Hepatocyte (in vitro differentiated cells): Measurements from ENCODE around the gene SLC4A7. TPM values are rescaled to one million over a fixed set of nuclear protein-coding genes. Genes with fewer than 3 reads are reported as not detected.
A peak's percentile ranks its signal among the peaks of the same experiment; 100 is the strongest.
"Not testable (repeated sequence)": the region's sequence is repeated elsewhere in the genome, so short reads cannot be mapped to it uniquely, and the experiment has no call there.

Experiments
- DNase-seq: peaks from one replicate; pipeline ENCODE4 v3.0.0-alpha.2; 2016; ENCODE audit warnings: low spot score
- H2AFZ ChIP-seq: fragments of 200-600 bp; sonication (generic); 2 replicates; pipeline ENCODE4 v1.6.0; 2016; ENCODE audit warnings: antibody characterized with exemption, mild to moderate bottlenecking
- H3K27ac ChIP-seq: fragments of 200-600 bp; sonication (generic); 2 replicates; pipeline ENCODE4 v1.5.1; 2016; ENCODE audit warnings: mild to moderate bottlenecking
- H3K27me3 ChIP-seq: fragments of 200-600 bp; sonication (generic); 2 replicates; pipeline ENCODE4 v1.6.1; 2016
- H3K36me3 ChIP-seq: fragments of 200-600 bp; sonication (generic); replicated peaks from 2 replicates; pipeline ENCODE4 v1.5.1; 2016; ENCODE audit warnings: low read depth; ENCODE audit not compliant: insufficient read depth
- H3K4me1 ChIP-seq: fragments of 200-600 bp; sonication (generic); 2 replicates; pipeline ENCODE4 v1.5.1; 2016; ENCODE audit warnings: mild to moderate bottlenecking, moderate library complexity; ENCODE audit not compliant: insufficient read depth
- H3K4me2 ChIP-seq: fragments of 200-600 bp; sonication (generic); 2 replicates; pipeline ENCODE4 v1.6.0; 2016
- H3K4me3 ChIP-seq: fragments of 200-600 bp; sonication (generic); 2 replicates; pipeline ENCODE4 v1.5.1; 2016; ENCODE audit warnings: mild to moderate bottlenecking
- H3K79me2 ChIP-seq: fragments of 200-600 bp; sonication (generic); 2 replicates; pipeline ENCODE4 v1.6.0; 2017; ENCODE audit warnings: mild to moderate bottlenecking
- H3K9me2 ChIP-seq: fragments of 200-600 bp; sonication (generic); replicated peaks from 2 replicates; pipeline ENCODE4 v1.6.0; 2017; ENCODE audit warnings: mild to moderate bottlenecking; ENCODE audit not compliant: insufficient read depth
- H3K9me3 ChIP-seq: fragments of 200-600 bp; sonication (generic); 2 replicates; pipeline ENCODE4 v1.5.1; 2016; ENCODE audit warnings: low read depth, mild to moderate bottlenecking
- H4K20me1 ChIP-seq: fragments of 200-600 bp; sonication (generic); 2 replicates; pipeline ENCODE4 v1.6.0; 2016; ENCODE audit warnings: mild to moderate bottlenecking; ENCODE audit not compliant: insufficient read depth, poor library complexity, severe bottlenecking
- EZH2 ChIP-seq: fragments of 200-600 bp; sonication (generic); IDR thresholded peaks from 2 replicates; pipeline ENCODE4 v1.6.1; 2016; ENCODE audit warnings: antibody characterized with exemption, mild to moderate bottlenecking, borderline replicate concordance
- EZH2phosphoT487 ChIP-seq: fragments of 200-600 bp; sonication (generic); IDR thresholded peaks from one replicate; pipeline ENCODE4 v1.6.1; 2018; ENCODE audit warnings: antibody characterized with exemption, mild to moderate bottlenecking, low read depth, moderate library complexity; ENCODE audit not compliant: unreplicated experiment, severe bottlenecking
- WGBS: methylation state at CpG from one replicate; pipeline ENCODE4 v1.1.6; 2016; ENCODE audit warnings: low lambda C conversion rate; ENCODE audit errors: missing lambda C conversion rate; 5-methylcytosine and 5-hydroxymethylcytosine counted together
- polyA plus RNA-seq: library from polyadenylated mRNA; unstranded; fragments of >200 nt; fragmentation: Nextera tagmentation; extraction: Ambion mirVana; gene quantifications from 2 replicates; pipeline ENCODE4 v1.2.1, GENCODE V29; 2016
- total RNA-seq: library from RNA; depleted of rRNA; stranded (reverse); fragments of >200 nt; gene quantifications from 2 replicates; pipeline ENCODE4 v1.2.3, GENCODE V29; 2014
- TF ChIP-seq, protein P1 (sequence below): fragments of 200-600 bp; sonication (generic); IDR thresholded peaks from 2 replicates; pipeline ENCODE4 v1.5.1; 2016; ENCODE audit warnings: antibody characterized with exemption, mild to moderate bottlenecking; ENCODE audit not compliant: poor library complexity

The SLC4A7 gene
- total and polyA plus RNA-seq, 2 experiments from 2014 or later, result 7.7 to 45.3 TPM

DNA sequence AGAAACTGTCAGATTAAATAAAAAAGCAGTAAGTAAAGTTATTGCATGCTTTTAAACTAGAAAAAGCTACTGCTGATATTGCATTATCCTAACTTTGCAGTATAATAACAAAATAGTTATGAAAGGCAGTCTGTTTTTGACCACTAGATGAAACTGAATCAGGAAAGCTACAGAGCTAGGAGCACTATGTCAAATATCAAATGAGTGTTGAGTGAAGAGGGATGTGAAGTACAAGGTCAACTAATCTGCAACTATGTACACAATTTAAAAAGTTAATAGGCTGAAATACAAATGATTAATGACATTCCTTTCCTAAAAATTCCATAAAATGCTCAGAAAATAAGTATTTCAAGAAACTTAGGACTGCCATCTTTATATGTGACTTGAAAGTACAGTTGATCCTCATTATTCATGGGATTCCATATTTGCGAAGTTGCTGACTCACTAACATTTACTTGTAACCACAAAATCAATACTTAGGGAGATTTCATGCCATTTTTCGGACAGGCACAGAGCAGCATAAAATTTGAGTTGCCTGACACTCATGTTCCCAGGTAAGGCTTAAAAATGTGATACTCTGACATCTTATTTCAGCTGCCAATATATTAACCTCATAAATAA lies 34.5 kb downstream of the SLC4A7 start:
- H3K4me2 ChIP-seq, result no peak overlapping the region
- H3K27ac ChIP-seq, result no peak overlapping the region
- no peak for DNase-seq
- no peaks in the 10 kb centered on the region for H3K9me3 ChIP-seq
- TF ChIP-seq, protein P1, sequence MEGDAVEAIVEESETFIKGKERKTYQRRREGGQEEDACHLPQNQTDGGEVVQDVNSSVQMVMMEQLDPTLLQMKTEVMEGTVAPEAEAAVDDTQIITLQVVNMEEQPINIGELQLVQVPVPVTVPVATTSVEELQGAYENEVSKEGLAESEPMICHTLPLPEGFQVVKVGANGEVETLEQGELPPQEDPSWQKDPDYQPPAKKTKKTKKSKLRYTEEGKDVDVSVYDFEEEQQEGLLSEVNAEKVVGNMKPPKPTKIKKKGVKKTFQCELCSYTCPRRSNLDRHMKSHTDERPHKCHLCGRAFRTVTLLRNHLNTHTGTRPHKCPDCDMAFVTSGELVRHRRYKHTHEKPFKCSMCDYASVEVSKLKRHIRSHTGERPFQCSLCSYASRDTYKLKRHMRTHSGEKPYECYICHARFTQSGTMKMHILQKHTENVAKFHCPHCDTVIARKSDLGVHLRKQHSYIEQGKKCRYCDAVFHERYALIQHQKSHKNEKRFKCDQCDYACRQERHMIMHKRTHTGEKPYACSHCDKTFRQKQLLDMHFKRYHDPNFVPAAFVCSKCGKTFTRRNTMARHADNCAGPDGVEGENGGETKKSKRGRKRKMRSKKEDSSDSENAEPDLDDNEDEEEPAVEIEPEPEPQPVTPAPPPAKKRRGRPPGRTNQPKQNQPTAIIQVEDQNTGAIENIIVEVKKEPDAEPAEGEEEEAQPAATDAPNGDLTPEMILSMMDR, result no peak
- no peaks in the 10 kb centered on the region for H4K20me1 ChIP-seq
- WGBS, result 79% methylated on average over 2 of the region's 2 CpGs
- no peak overlapping the region for H3K4me3 ChIP-seq
- no peaks in the 10 kb centered on the region for H3K27me3 ChIP-seq
- peaks cover 17% of the 10 kb centered on the region for H3K79me2 ChIP-seq
- H3K4me1 ChIP-seq, result no peaks in the 10 kb centered on the region
- H3K9me2 ChIP-seq, result no peaks in the 10 kb centered on the region
- no peaks in the 10 kb centered on the region for H3K36me3 ChIP-seq
- no peak overlapping the region for H2AFZ ChIP-seq

DNA sequence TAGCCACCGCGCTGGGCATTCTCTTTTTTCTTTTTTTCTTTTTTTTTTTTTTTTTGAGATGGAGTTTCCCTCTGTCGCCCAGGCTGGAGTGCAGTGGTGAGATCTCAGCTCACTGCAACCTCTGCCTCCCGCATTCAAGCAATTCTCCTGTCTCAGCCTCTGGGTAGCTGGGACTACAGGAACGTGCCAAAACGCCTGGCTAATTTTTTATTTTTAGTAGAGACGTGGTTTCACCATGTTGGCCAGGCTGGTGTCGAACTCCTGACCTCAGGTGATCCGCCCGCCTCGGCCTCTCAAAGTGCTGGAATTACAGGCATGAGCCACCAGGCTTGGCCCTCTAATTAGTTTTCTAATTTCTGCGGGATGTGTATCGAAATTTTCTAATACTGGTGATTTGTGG lies 41.2 kb downstream of the SLC4A7 start:
- not testable (repeated sequence) for H3K4me3 ChIP-seq, H3K4me1 ChIP-seq, H3K79me2 ChIP-seq, H3K4me2 ChIP-seq, H4K20me1 ChIP-seq, H3K27ac ChIP-seq, DNase-seq, H3K9me3 ChIP-seq, H3K9me2 ChIP-seq, H3K36me3 ChIP-seq, H2AFZ ChIP-seq, H3K27me3 ChIP-seq
- WGBS, result 97% methylated on average over 13 of the region's 13 CpGs

DNA sequence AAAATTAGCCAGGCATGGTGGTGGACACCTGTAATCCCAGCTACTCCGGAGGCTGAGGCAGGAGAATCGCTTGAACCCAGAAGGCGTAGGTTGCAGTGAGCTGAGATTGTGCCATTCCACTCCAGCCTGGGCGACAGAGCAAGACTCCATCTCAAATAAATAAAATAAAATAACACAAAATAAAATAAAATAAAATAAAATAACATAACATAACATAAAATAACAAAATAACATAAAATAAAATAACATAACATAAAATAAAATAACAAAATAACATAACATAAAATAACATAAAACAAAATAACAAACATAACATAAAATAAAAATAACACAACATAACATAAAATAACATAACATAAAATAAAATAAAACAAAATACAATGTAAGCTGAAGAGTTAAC lies 45.8 kb downstream of the SLC4A7 start:
- H3K4me1 ChIP-seq, H3K36me3 ChIP-seq, H3K27ac ChIP-seq, H3K79me2 ChIP-seq, H2AFZ ChIP-seq, H3K27me3 ChIP-seq, H4K20me1 ChIP-seq, H3K9me2 ChIP-seq, H3K4me2 ChIP-seq, H3K9me3 ChIP-seq, DNase-seq, H3K4me3 ChIP-seq: not testable (repeated sequence)
- WGBS, result 99% methylated on average over 4 of the region's 4 CpGs

DNA sequence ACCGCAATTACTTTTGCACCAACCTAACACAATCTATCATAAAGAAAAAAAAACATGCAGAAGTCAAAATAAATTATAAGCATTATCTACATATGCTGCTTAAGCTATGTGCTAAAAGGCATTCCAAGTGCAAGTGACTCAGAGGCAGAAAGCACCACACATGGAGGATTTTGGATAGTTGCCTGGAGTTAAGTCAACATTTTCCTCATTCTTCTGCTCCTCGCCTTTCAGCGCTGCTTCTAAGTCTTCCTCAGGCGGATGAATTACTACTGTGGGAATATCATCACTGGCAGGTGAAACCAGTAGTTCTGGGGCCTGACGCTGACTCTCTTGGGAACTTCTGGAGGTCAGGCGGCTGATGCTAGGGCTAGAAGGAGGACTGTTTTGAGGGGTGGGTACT lies 53.1 kb downstream of the SLC4A7 start:
- peak; percentile 22 for DNase-seq

More for the DNA sequence above, 53.1 kb downstream of the SLC4A7 start:
- H3K36me3 ChIP-seq, result no peaks in the 10 kb centered on the region
- H3K27me3 ChIP-seq, result no peaks in the 10 kb centered on the region
- no peaks in the 10 kb centered on the region for H3K9me2 ChIP-seq
- TF ChIP-seq EZH2 (no peak), EZH2phosphoT487 (no peak)
- TF ChIP-seq, protein P1, result no peak
- H3K27ac ChIP-seq, result no peak overlapping the region
- H3K4me2 ChIP-seq, result no peak overlapping the region
- H4K20me1 ChIP-seq, result no peaks in the 10 kb centered on the region
- WGBS, result 84% methylated on average over 6 of the region's 6 CpGs
- peaks cover 3% of the 10 kb centered on the region for H3K4me1 ChIP-seq
- H2AFZ ChIP-seq, result no peak overlapping the region
- no peaks in the 10 kb centered on the region for H3K79me2 ChIP-seq
- H3K4me3 ChIP-seq, result no peak overlapping the region
- H3K9me3 ChIP-seq, result no peaks in the 10 kb centered on the region
